H1 (cell line): ENCODE data around the gene STAT5A. TPM values are rescaled to one million over a fixed set of nuclear protein-coding genes. Genes with fewer than 3 reads are reported as not detected.

Experiments
- CTCF ChIA-PET: fragments of 300-600 bp; sonication (Branson Sonifier 250); formaldehyde crosslinking; loops from one replicate; lab custom pipeline; 2021; ENCODE audit not compliant: partially characterized antibody; lab: Charles Lee
- POLR2A ChIA-PET: fragments of 300-600 bp; sonication (Branson Sonifier 250); formaldehyde crosslinking; loops from one replicate; lab custom pipeline; 2021; ENCODE audit warnings: inconsistent platforms; ENCODE audit not compliant: partially characterized antibody; lab: Charles Lee
- DNase-seq, 2 experiments: peaks; one replicate each; pipeline versions ENCODE4 v3.0.0 to v3.0.0-alpha.2; 2010 to 2022; ENCODE audit warnings: low spot score in 2 of 2, low read depth in 1 of 2, mixed read lengths in 1 of 2
- FAIRE-seq: peaks from 2 replicates; lab custom pipeline; 2011; peaks lifted over from hg19 to GRCh38; lab: Jason Lieb, UNC
- H2AFZ ChIP-seq: 2 replicates; pipeline ENCODE4 v1.8.1; 2012; ENCODE audit warnings: low read length, inconsistent platforms
- H2AK5ac ChIP-seq: 2 replicates; pipeline ENCODE4 v1.6.1; 2013; ENCODE audit warnings: low read depth, low read length
- H2BK120ac ChIP-seq: replicated peaks from 2 replicates; pipeline ENCODE3; 2013; ENCODE audit warnings: low read depth, low read length, inconsistent platforms
- H2BK12ac ChIP-seq: 2 replicates; pipeline ENCODE4 v1.6.1; 2013; ENCODE audit warnings: low read depth, low read length
- H2BK15ac ChIP-seq: 2 replicates; pipeline ENCODE4 v1.6.1; 2013; ENCODE audit warnings: low read length
- H2BK20ac ChIP-seq: 2 replicates; pipeline ENCODE4 v1.6.1; 2013; ENCODE audit warnings: low read length
- H2BK5ac ChIP-seq: 2 replicates; pipeline ENCODE4 v1.6.1; 2013; ENCODE audit warnings: low read depth, low read length
- H3K14ac ChIP-seq: 2 replicates; pipeline ENCODE4 v1.6.1; 2013; ENCODE audit warnings: inconsistent platforms; ENCODE audit not compliant: insufficient read length
- H3K18ac ChIP-seq: 2 replicates; pipeline ENCODE4 v1.6.1; 2013; ENCODE audit warnings: low read length; ENCODE audit errors: extremely low read depth
- H3K23ac ChIP-seq: 2 replicates; pipeline ENCODE4 v1.6.1; 2013; ENCODE audit warnings: inconsistent platforms; ENCODE audit not compliant: insufficient read length
- H3K23me2 ChIP-seq: 2 replicates; pipeline ENCODE4 v1.6.1; 2013; ENCODE audit warnings: low read depth, low read length
- H3K27ac ChIP-seq: 2 replicates; pipeline ENCODE4 v1.6.1; 2011; ENCODE audit warnings: low read depth, low read length, inconsistent platforms
- H3K27me3 ChIP-seq, 4 experiments: replicated peaks in 1 of 4; 1 replicate in 1 of 4; 2 replicates in 3 of 4; pipeline versions ENCODE4 v1.6.1 to v1.8.1; 2011 to 2013; ENCODE audit warnings: low read length in 3 of 4, mild to moderate bottlenecking in 3 of 4, inconsistent platforms in 2 of 4, mixed read lengths in 2 of 4, moderate library complexity in 1 of 4; ENCODE audit not compliant: control insufficient read depth in 3 of 4, insufficient read depth in 3 of 4; ENCODE audit errors: extremely low read depth in 1 of 4
- H3K36me3 ChIP-seq, 4 experiments: 2 replicates each; pipeline versions ENCODE4 v1.6.1 to v1.8.1; 2011 to 2013; ENCODE audit warnings: mild to moderate bottlenecking in 4 of 4, low read length in 3 of 4, moderate library complexity in 2 of 4, control low read depth in 1 of 4, inconsistent platforms in 1 of 4; ENCODE audit not compliant: insufficient read depth in 4 of 4, control insufficient read depth in 2 of 4
- H3K4ac ChIP-seq: replicated peaks from 2 replicates; pipeline ENCODE3; 2013; ENCODE audit warnings: low read length, low read depth, mixed read lengths, inconsistent platforms; ENCODE audit not compliant: insufficient read length
- H3K4me1 ChIP-seq, 4 experiments: replicated peaks in 1 of 4; 1 replicate in 1 of 4; 2 replicates in 3 of 4; pipeline versions ENCODE4 v1.6.1 to v1.8.1; 2011 to 2013; ENCODE audit warnings: low read length in 3 of 4, inconsistent platforms in 2 of 4, mixed read lengths in 1 of 4; ENCODE audit not compliant: insufficient read depth in 4 of 4, control insufficient read depth in 3 of 4
- H3K4me2 ChIP-seq, 2 experiments: 2 replicates each; pipeline versions ENCODE4 v1.6.1 to v1.8.1; 2011 to 2013; ENCODE audit warnings: low read depth in 2 of 2, low read length in 2 of 2, control low read depth in 1 of 2, inconsistent platforms in 1 of 2, mild to moderate bottlenecking in 1 of 2; ENCODE audit not compliant: insufficient read depth in 1 of 2
- H3K4me3 ChIP-seq, 4 experiments: fragments of 200-600, 300-600 bp in 1 of 4; sonication (generic), shearing (Covaris generic), sonication (Bioruptor Twin) in 1 of 4; 2 replicates each; pipeline versions ENCODE4 v1.5.1 to v1.8.1; 2011 to 2016; ENCODE audit warnings: low read length in 4 of 4, low read depth in 3 of 4, control low read depth in 2 of 4, inconsistent platforms in 2 of 4, mild to moderate bottlenecking in 2 of 4, mixed read lengths in 1 of 4, moderate library complexity in 1 of 4; ENCODE audit not compliant: insufficient read depth in 2 of 4; ENCODE audit errors: extremely low read depth in 1 of 4
- H3K56ac ChIP-seq: replicated peaks from 2 replicates; pipeline ENCODE3; 2013; ENCODE audit warnings: low read depth, mild to moderate bottlenecking, mixed read lengths, low read length, inconsistent platforms; ENCODE audit not compliant: insufficient read length
- H3K79me1 ChIP-seq: 2 replicates; pipeline ENCODE4 v1.6.1; 2013; ENCODE audit warnings: low read depth, low read length, control low read depth
- H3K79me2 ChIP-seq, 2 experiments: 2 replicates each; pipeline versions ENCODE4 v1.6.1 to v1.8.1; 2012 to 2013; ENCODE audit warnings: low read length in 2 of 2, mild to moderate bottlenecking in 2 of 2, inconsistent platforms in 1 of 2; ENCODE audit not compliant: insufficient read depth in 2 of 2, control insufficient read depth in 1 of 2
- H3K9ac ChIP-seq, 4 experiments: replicated peaks in 1 of 4; 1 replicate in 1 of 4; 2 replicates in 3 of 4; pipeline versions ENCODE4 v1.6.1 to v1.8.1; 2011 to 2013; ENCODE audit warnings: low read depth in 3 of 4, low read length in 3 of 4, control low read depth in 2 of 4, mild to moderate bottlenecking in 2 of 4, moderate library complexity in 2 of 4, inconsistent platforms in 1 of 4; ENCODE audit errors: extremely low read depth in 1 of 4
- H3K9me3 ChIP-seq, 2 experiments: 2 replicates each; pipeline versions ENCODE4 v1.6.1 to v1.8.1; 2012 to 2013; ENCODE audit warnings: mild to moderate bottlenecking in 2 of 2, moderate library complexity in 2 of 2, control low read depth in 1 of 2, inconsistent platforms in 1 of 2, low read depth in 1 of 2, low read length in 1 of 2, mixed read lengths in 1 of 2; ENCODE audit not compliant: insufficient read depth in 2 of 2
- H4K20me1 ChIP-seq, 2 experiments: replicated peaks in 1 of 2; 2 replicates each; pipeline versions ENCODE3 to v1.8.1; 2011 to 2013; ENCODE audit warnings: inconsistent platforms in 2 of 2, low read length in 2 of 2, mild to moderate bottlenecking in 1 of 2; ENCODE audit not compliant: insufficient read depth in 2 of 2, control insufficient read depth in 1 of 2
- H4K5ac ChIP-seq: 2 replicates; pipeline ENCODE4 v1.6.1; 2013; ENCODE audit warnings: low read length, low read depth, mixed read lengths, inconsistent platforms; ENCODE audit not compliant: insufficient read length
- H4K8ac ChIP-seq: 2 replicates; pipeline ENCODE4 v1.8.0; 2013; ENCODE audit warnings: mild to moderate bottlenecking, moderate library complexity, low read length, inconsistent platforms; ENCODE audit not compliant: insufficient read depth; ENCODE audit errors: extremely low read depth
- H4K91ac ChIP-seq: replicated peaks from 2 replicates; pipeline ENCODE3; 2013; ENCODE audit warnings: low read length, mixed read lengths, inconsistent platforms; ENCODE audit not compliant: insufficient read length
- POLR2AphosphoS5 ChIP-seq: IDR thresholded peaks from 2 replicates; pipeline ENCODE4 v1.6.1; 2011; ENCODE audit warnings: low read depth, low read length
- SAP30 ChIP-seq: fragments of 300-600 bp; sonication (generic); IDR thresholded peaks from 2 replicates; pipeline ENCODE4 v1.7.1; 2012; ENCODE audit warnings: low read length, moderate library complexity, mild to moderate bottlenecking, inconsistent platforms; ENCODE audit not compliant: insufficient read depth, insufficient replicate concordance
- TAF1 ChIP-seq: IDR thresholded peaks from 2 replicates; pipeline ENCODE4 v1.6.1; 2011; ENCODE audit warnings: mild to moderate bottlenecking, low read depth, low read length
- TBP ChIP-seq: IDR thresholded peaks from 2 replicates; pipeline ENCODE4 v1.6.1; 2011; ENCODE audit warnings: low read depth, low read length, improper control_type of control experiment
- WGBS, 2 experiments: shearing (Covaris generic) in 1 of 2; methylation state at CpG; one replicate each; pipeline versions ENCODE4 v1.1.6 to v1.1.7; 2013 to 2015; ENCODE audit warnings: low lambda C conversion rate in 2 of 2, mixed read lengths in 2 of 2, inconsistent platforms in 1 of 2, low coverage in 1 of 2, missing lambda C conversion rate in 1 of 2; ENCODE audit not compliant: insufficient replicate concordance in 2 of 2, insufficient coverage in 1 of 2, insufficient read length in 1 of 2; ENCODE audit errors: extremely low coverage in 1 of 2, missing lambda C conversion rate in 1 of 2; 5-methylcytosine and 5-hydroxymethylcytosine counted together
- polyA plus RNA-seq, 7 experiments: library from polyadenylated mRNA; depleted of rRNA in 3 of 7; stranded (reverse) in 5 of 7; unstranded in 2 of 7; fragments of >200 nt in 5 of 7; fragments of 200-250 nt in 2 of 7; gene quantifications; 1 replicate in 5 of 7; 2 replicates in 1 of 7; 4 replicates in 1 of 7; pipeline versions ENCODE4 v1.2.1 to v1.2.3, GENCODE V29; 2011 to 2013; ENCODE audit warnings: missing spikeins in 2 of 7, mixed read lengths in 2 of 7
- total RNA-seq: library from RNA; stranded (reverse); fragmentation: NEBNext Ultra II Directional; extraction: Animal tissue kit (Norgen Biotek cat#: 25700); gene quantifications from 2 replicates; pipeline ENCODE4 v1.2.1, GENCODE V29; 2021
- TF ChIP-seq, protein P1 (sequence below): IDR thresholded peaks from 2 replicates; pipeline ENCODE4 v1.6.1; 2012; ENCODE audit warnings: inconsistent platforms

Gene STAT5A
- total and polyA plus RNA-seq, 2 of the 8 experiments (the other 6 are each of a cell fraction or from before 2014, with no cell fraction given): 4.2 to 5.4 TPM

DNA sequence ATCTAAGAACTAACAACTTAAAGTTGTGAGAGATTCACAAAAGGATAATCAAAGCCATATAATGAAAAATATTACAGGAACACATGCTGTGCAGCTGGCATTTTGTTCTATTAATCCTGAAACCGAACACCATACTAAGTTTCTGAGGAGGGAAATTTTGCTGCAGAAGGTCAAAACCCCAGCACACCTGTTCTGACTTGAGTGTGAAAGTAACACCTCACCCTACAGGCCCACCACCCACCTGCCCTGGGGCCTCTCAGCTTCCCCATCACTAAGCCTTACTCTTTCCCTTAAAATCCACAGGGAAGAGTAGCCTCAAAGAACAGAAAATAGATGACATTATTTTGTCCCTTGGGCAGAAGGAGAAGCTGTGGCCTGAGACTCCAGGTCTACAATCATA lies 44.8 kb downstream of the STAT5A start:
- Histone ChIP-seq H3K9ac (no peak overlapping the region), H3K4me3 (no peak overlapping the region), H2BK120ac (no peak overlapping the region), H2BK15ac (no peak overlapping the region), H4K20me1 (no peaks in the 10 kb centered on the region), H3K9me3 (no peaks in the 10 kb centered on the region), H2BK20ac (no peak overlapping the region), H3K23ac (no peak overlapping the region), H3K79me2 (no peaks in the 10 kb centered on the region), H3K79me1 (no peaks in the 10 kb centered on the region), H4K5ac (no peak overlapping the region), H2AK5ac (no peak overlapping the region), H3K27me3 (no peaks in the 10 kb centered on the region), H3K36me3 (peaks cover 20 to 60% (median 51%) of the 10 kb centered on the region in 4 experiments), H2BK12ac (no peak overlapping the region), H3K4me1 (peaks cover 0 to 17% (median 9%) of the 10 kb centered on the region in 4 experiments; a peak in 5 of 7 replicates), H4K91ac (no peak overlapping the region), H2AFZ (no peak overlapping the region), H3K18ac (no peak overlapping the region), H3K56ac (no peak overlapping the region), H3K4ac (no peak overlapping the region), H4K8ac (no peak overlapping the region), H3K4me2 (no peak overlapping the region), H3K27ac (no peak overlapping the region), H3K14ac (no peak overlapping the region), H3K23me2 (no peaks in the 10 kb centered on the region), H2BK5ac (no peak overlapping the region)
- WGBS, 2 experiments: 100% methylated on average over 1 of the region's 1 CpG; no CpG with 5 or more reads in 1 of the 2 experiments
- FAIRE-seq: no peak
- ChIA-PET CTCF (interaction anchor here (0.6 to 1.6 kb wide), 6 partner anchors 11 to 1667 kb away, joined by 3 to 5 read pairs (median 4); no protein-coding TSS in a partner anchor), POLR2A (interaction anchor here (0.6 kb wide), 1 partner anchor 56 kb away, joined by 3 read pairs; no protein-coding TSS in a partner anchor)
- DNase-seq: no peak
- TF ChIP-seq TBP (no peak), TAF1 (no peak), SAP30 (no peak), POLR2AphosphoS5 (no peak)
- TF ChIP-seq, protein P1, sequence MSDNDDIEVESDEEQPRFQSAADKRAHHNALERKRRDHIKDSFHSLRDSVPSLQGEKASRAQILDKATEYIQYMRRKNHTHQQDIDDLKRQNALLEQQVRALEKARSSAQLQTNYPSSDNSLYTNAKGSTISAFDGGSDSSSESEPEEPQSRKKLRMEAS: no peak
